ENCODE measurements around the gene CATSPER1. TPM values are rescaled to one million over a fixed set of nuclear protein-coding genes. Genes with fewer than 3 reads are reported as not detected.

The CATSPER1 gene
- total and polyA plus RNA-seq, 8 donors, result 0.24 to 2.6 (median 1.2) TPM; not detected in 5

GRCh38 chr11:66007201-66007634 lies 19.1 kb downstream of the CATSPER1 start:
- Histone ChIP-seq H3K4me3 (no peak overlapping the region), H3K9me3 (no peaks in the 10 kb centered on the region), H3K4me1 (peaks cover 0 to 18% of the 10 kb centered on the region in 2 donors), H3K27me3 (peaks cover 8 to 23% of the 10 kb centered on the region in 2 donors), H3K27ac (peak overlapping the region in 1 of 2 donors; percentile 3), H3K36me3 (peaks cover 0 to 25% of the 10 kb centered on the region in 2 donors)
- TF ChIP-seq CTCF (IDR thresholded peaks at IDR 0.05), result no peak
- ATAC-seq (no peak), DNase-seq (no peak)
- intact Hi-C loops (cut with DNase I), result no loop called here

DNA sequence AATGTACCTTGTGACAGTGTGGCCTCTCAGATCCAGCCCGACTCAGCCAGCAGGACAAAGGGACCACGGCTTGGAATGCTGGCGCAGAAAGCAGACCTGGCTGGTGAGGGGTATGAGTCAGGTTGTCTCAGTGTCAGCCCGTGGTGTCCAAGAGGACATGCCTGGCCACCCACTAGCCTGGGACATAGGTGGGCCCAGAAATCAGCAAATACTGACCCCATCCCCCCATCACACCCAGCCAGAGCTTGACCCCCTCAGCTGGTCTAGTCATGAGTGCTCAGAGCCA lies 19.4 kb downstream of the CATSPER1 start:
- H3K4me3 ChIP-seq, result no peak overlapping the region
- no peak for ATAC-seq
- no peak for DNase-seq
- TF ChIP-seq CTCF (IDR thresholded peaks at IDR 0.05), result no peak
- H3K36me3 ChIP-seq, result peaks cover 0 to 25% of the 10 kb centered on the region in 2 donors
- no peaks in the 10 kb centered on the region for H3K9me3 ChIP-seq
- H3K27me3 ChIP-seq, result peaks cover 4 to 19% of the 10 kb centered on the region in 2 donors
- H3K27ac ChIP-seq, result peak overlapping the region in 1 of 2 donors; percentile 3
- intact Hi-C loops (cut with DNase I), result no loop called here
- peaks cover 0 to 14% of the 10 kb centered on the region in 2 donors for H3K4me1 ChIP-seq

GRCh38 chr11:66006134-66006890 lies 20.0 kb downstream of the CATSPER1 start:
- TF ChIP-seq CTCF (IDR thresholded peaks at IDR 0.05), result no peak
- Histone ChIP-seq H3K36me3 (peaks cover 0 to 25% of the 10 kb centered on the region in 2 donors), H3K27ac (peak overlapping the region in 1 of 2 donors; percentile 3), H3K4me3 (no peak overlapping the region), H3K27me3 (peaks cover 0 to 14% of the 10 kb centered on the region in 2 donors), H3K9me3 (no peaks in the 10 kb centered on the region), H3K4me1 (peaks cover 0 to 11% of the 10 kb centered on the region in 2 donors)
- ATAC-seq (no peak), DNase-seq (no peak)
- intact Hi-C loops (cut with DNase I), result no loop called here

GRCh38 chr11:66004186-66004585 lies 22.1 kb downstream of the CATSPER1 start:
- H3K4me1 ChIP-seq, result peaks cover 8 to 32% of the 10 kb centered on the region in 2 donors
- H3K27ac ChIP-seq, result no peak overlapping the region
- ATAC-seq (no peak), DNase-seq (peak in 1 of 4 donors; percentile 13)
- intact Hi-C loops (cut with DNase I), result no loop called here
- H3K9me3 ChIP-seq, result no peaks in the 10 kb centered on the region
- no peak overlapping the region for H3K4me3 ChIP-seq
- H3K36me3 ChIP-seq, result peaks cover 0 to 38% of the 10 kb centered on the region in 2 donors
- TF ChIP-seq CTCF (IDR thresholded peaks at IDR 0.05), result no peak
- no peaks in the 10 kb centered on the region for H3K27me3 ChIP-seq

DNA sequence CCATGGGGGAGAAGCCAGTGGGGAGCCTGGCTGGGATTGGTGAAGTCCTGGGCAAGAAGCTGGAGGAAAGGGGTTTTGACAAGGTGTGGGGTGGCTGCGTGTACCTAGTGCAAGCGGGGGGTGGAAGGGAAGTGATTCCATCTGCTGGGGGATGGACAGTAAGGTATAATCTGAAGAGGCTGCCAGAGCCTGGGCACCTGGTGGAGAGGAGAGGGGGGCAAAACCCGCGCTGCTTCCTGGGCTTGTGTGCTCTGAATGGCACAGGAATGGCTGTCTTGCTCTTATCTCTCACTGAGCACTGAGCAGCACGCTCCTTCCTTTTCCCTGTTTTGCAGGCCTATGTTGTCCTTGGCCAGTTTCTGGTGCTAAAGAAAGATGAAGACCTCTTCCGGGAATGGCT lies 23.0 kb downstream of the CATSPER1 start:
- peak overlapping the region in 1 of 2 donors; percentile 79 for H3K4me3 ChIP-seq
- intact Hi-C loops (cut with DNase I), result no loop called here
- H3K9me3 ChIP-seq, result no peaks in the 10 kb centered on the region
- H3K36me3 ChIP-seq, result peaks cover 0 to 47% of the 10 kb centered on the region in 2 donors
- no peak for TF ChIP-seq CTCF (IDR thresholded peaks at IDR 0.05)
- peaks cover 8 to 33% of the 10 kb centered on the region in 2 donors for H3K4me1 ChIP-seq
- DNase-seq, result peak in 1 of 4 donors; percentile 39
- no peaks in the 10 kb centered on the region for H3K27me3 ChIP-seq
- H3K27ac ChIP-seq, result peak overlapping the region in 1 of 2 donors; percentile 97
- ATAC-seq, result no peak
